H9 (cell line): ENCODE measurements around the gene ANKMY1. TPM values are rescaled to one million over a fixed set of nuclear protein-coding genes. Genes with fewer than 3 reads are reported as not detected.

ENCODE experiments used
- DNase-seq: peaks from one replicate; pipeline ENCODE4 v3.0.0-alpha.2; 2017
- H2AFZ ChIP-seq: one replicate; pipeline ENCODE4 v1.6.1; 2013; ENCODE audit warnings: mild to moderate bottlenecking, low read length, control low read depth, moderate library complexity
- H2AK5ac ChIP-seq: 2 replicates; pipeline ENCODE4 v1.6.1; 2013; ENCODE audit warnings: low read length, control low read depth, mixed read lengths; ENCODE audit not compliant: insufficient read length
- H2BK120ac ChIP-seq: one replicate; pipeline ENCODE4 v1.6.1; 2013; ENCODE audit warnings: low read depth, mild to moderate bottlenecking, low read length, control low read depth, inconsistent platforms; ENCODE audit not compliant: poor library complexity, severe bottlenecking
- H2BK12ac ChIP-seq: 2 replicates; pipeline ENCODE4 v1.6.1; 2013; ENCODE audit warnings: low read length, control low read depth, mixed read lengths, low read depth; ENCODE audit not compliant: insufficient read length
- H2BK15ac ChIP-seq: 2 replicates; pipeline ENCODE4 v1.6.1; 2013; ENCODE audit warnings: low read depth, low read length, control low read depth
- H2BK20ac ChIP-seq: one replicate; pipeline ENCODE4 v1.6.1; 2013; ENCODE audit warnings: low read depth, mild to moderate bottlenecking, low read length, control low read depth, inconsistent platforms; ENCODE audit not compliant: poor library complexity, severe bottlenecking
- H2BK5ac ChIP-seq: 2 replicates; pipeline ENCODE4 v1.6.1; 2013; ENCODE audit warnings: low read length, control low read depth, mixed read lengths; ENCODE audit not compliant: insufficient read length
- H3K14ac ChIP-seq: 2 replicates; pipeline ENCODE4 v1.6.1; 2013; ENCODE audit warnings: low read length, control low read depth; ENCODE audit not compliant: insufficient read depth
- H3K18ac ChIP-seq: 2 replicates; pipeline ENCODE4 v1.6.1; 2013; ENCODE audit warnings: low read depth, mild to moderate bottlenecking, mixed read lengths, low read length, control low read depth; ENCODE audit not compliant: insufficient read length
- H3K23ac ChIP-seq: 2 replicates; pipeline ENCODE4 v1.6.1; 2013; ENCODE audit warnings: low read length, control low read depth, mixed read lengths, low read depth; ENCODE audit not compliant: insufficient read length
- H3K23me2 ChIP-seq: 2 replicates; pipeline ENCODE4 v1.6.1; 2013; ENCODE audit warnings: low read depth, mild to moderate bottlenecking, mixed read lengths, low read length, control low read depth; ENCODE audit not compliant: insufficient read length, poor library complexity, severe bottlenecking
- H3K27ac ChIP-seq: 2 replicates; pipeline ENCODE4 v1.5.1; 2013; ENCODE audit warnings: low read length, control low read depth, mixed read lengths, low read depth; ENCODE audit not compliant: insufficient read length
- H3K27me3 ChIP-seq: 2 replicates; pipeline ENCODE4 v1.6.1; 2013; ENCODE audit warnings: low read length, control low read depth, inconsistent platforms; ENCODE audit not compliant: insufficient read depth
- H3K4ac ChIP-seq: 2 replicates; pipeline ENCODE4 v1.6.1; 2013; ENCODE audit warnings: low read depth, mild to moderate bottlenecking, control low read depth, inconsistent platforms, low read length, moderate library complexity
- H3K4me1 ChIP-seq: 2 replicates; pipeline ENCODE4 v1.6.1; 2013; ENCODE audit warnings: low read length, control low read depth, inconsistent platforms; ENCODE audit not compliant: insufficient read depth
- H3K4me2 ChIP-seq: 2 replicates; pipeline ENCODE4 v1.6.1; 2013; ENCODE audit warnings: low read length, control low read depth, mixed read lengths; ENCODE audit not compliant: insufficient read length, insufficient read depth
- H3K56ac ChIP-seq: 2 replicates; pipeline ENCODE4 v1.6.1; 2013; ENCODE audit warnings: low read depth, mild to moderate bottlenecking, mixed read lengths, low read length, control low read depth; ENCODE audit not compliant: insufficient read length
- H3K79me1 ChIP-seq: 2 replicates; pipeline ENCODE4 v1.6.1; 2013; ENCODE audit warnings: low read depth, mild to moderate bottlenecking, moderate library complexity, low read length, control low read depth, inconsistent platforms; ENCODE audit not compliant: insufficient read depth, poor library complexity, severe bottlenecking
- H3K79me2 ChIP-seq: 2 replicates; pipeline ENCODE4 v1.6.1; 2013; ENCODE audit warnings: low read length, control low read depth, inconsistent platforms; ENCODE audit not compliant: insufficient read depth
- H3K9ac ChIP-seq: 2 replicates; pipeline ENCODE4 v1.6.1; 2013; ENCODE audit warnings: low read length, control low read depth, mixed read lengths; ENCODE audit not compliant: insufficient read length; ENCODE audit errors: extremely low read depth
- H3K9me3 ChIP-seq: one replicate; pipeline ENCODE4 v1.6.1; 2013; ENCODE audit warnings: low read depth, low read length, inconsistent platforms; ENCODE audit not compliant: control insufficient read depth
- H3T11ph ChIP-seq: one replicate; pipeline ENCODE4 v1.6.1; 2013; ENCODE audit warnings: mild to moderate bottlenecking, low read length, control low read depth, inconsistent platforms
- H4K20me1 ChIP-seq: one replicate; pipeline ENCODE4 v1.6.1; 2013; ENCODE audit not compliant: control insufficient read depth, insufficient read length, insufficient read depth
- H4K5ac ChIP-seq: 2 replicates; pipeline ENCODE4 v1.6.1; 2013; ENCODE audit warnings: low read depth, mild to moderate bottlenecking, mixed read lengths, low read length, control low read depth; ENCODE audit not compliant: insufficient read length
- H4K8ac ChIP-seq: replicated peaks from 2 replicates; pipeline ENCODE4 v1.6.1; 2013; ENCODE audit warnings: low read length, control low read depth, mixed read lengths, low read depth; ENCODE audit not compliant: insufficient read length
- H4K91ac ChIP-seq: 2 replicates; pipeline ENCODE4 v1.6.1; 2013; ENCODE audit warnings: low read depth, mild to moderate bottlenecking, moderate library complexity, mixed read lengths, low read length, control low read depth; ENCODE audit not compliant: insufficient read length
- H3K27ac Mint-ChIP-seq, 3 experiments: 2 replicates in 2 of 3; 3 replicates in 1 of 3; pipeline ENCODE4 v1.8.0; 2020 to 2021; ENCODE audit warnings: mixed read lengths in 3 of 3, mild to moderate bottlenecking in 1 of 3, moderate library complexity in 1 of 3
- H3K27me3 Mint-ChIP-seq: 2 replicates; pipeline ENCODE4 v1.8.0; 2021; ENCODE audit warnings: low read depth, mild to moderate bottlenecking, moderate library complexity, mixed read lengths
- H3K36me3 Mint-ChIP-seq, 3 experiments: 2 replicates in 2 of 3; 3 replicates in 1 of 3; pipeline ENCODE4 v1.8.0; 2020 to 2021; ENCODE audit warnings: low read depth in 3 of 3, mixed read lengths in 3 of 3; ENCODE audit not compliant: insufficient read depth in 1 of 3
- H3K4me1 Mint-ChIP-seq, 2 experiments: 2 replicates each; pipeline ENCODE4 v1.8.0; 2020; ENCODE audit warnings: mixed read lengths in 2 of 2
- H3K4me3 Mint-ChIP-seq, 2 experiments: 2 replicates in 1 of 2; 3 replicates in 1 of 2; pipeline ENCODE4 v1.8.0; 2020 to 2021; ENCODE audit warnings: mild to moderate bottlenecking in 2 of 2, mixed read lengths in 2 of 2, moderate library complexity in 1 of 2
- H3K9me3 Mint-ChIP-seq, 2 experiments: 2 replicates in 1 of 2; 3 replicates in 1 of 2; pipeline ENCODE4 v1.8.0; 2020; ENCODE audit warnings: mild to moderate bottlenecking in 2 of 2, mixed read lengths in 2 of 2, moderate library complexity in 1 of 2
- WGBS: extraction: QIAGEN DNeasy Blood & Tissue Kit; methylation state at CpG from one replicate; pipeline ENCODE4 v1.1.7; 2013; ENCODE audit warnings: missing lambda C conversion rate, low lambda C conversion rate, mixed read lengths; ENCODE audit not compliant: insufficient read length; ENCODE audit errors: extremely low coverage; 5-methylcytosine and 5-hydroxymethylcytosine counted together
- total RNA-seq: library from RNA; stranded (reverse); gene quantifications from 2 replicates; pipeline ENCODE4 v1.2.1, GENCODE V29; 2021
- TF ChIP-seq, protein P1 (sequence below): fragments of 200-600 bp; sonication (generic); conservative IDR thresholded peaks from 3 replicates; pipeline ENCODE4 v1.8.0; 2021; ENCODE audit warnings: antibody characterized with exemption, mild to moderate bottlenecking

ANKMY1 gene
- total RNA-seq, 1 experiment from 2014 or later = 13.7 TPM

DNA sequence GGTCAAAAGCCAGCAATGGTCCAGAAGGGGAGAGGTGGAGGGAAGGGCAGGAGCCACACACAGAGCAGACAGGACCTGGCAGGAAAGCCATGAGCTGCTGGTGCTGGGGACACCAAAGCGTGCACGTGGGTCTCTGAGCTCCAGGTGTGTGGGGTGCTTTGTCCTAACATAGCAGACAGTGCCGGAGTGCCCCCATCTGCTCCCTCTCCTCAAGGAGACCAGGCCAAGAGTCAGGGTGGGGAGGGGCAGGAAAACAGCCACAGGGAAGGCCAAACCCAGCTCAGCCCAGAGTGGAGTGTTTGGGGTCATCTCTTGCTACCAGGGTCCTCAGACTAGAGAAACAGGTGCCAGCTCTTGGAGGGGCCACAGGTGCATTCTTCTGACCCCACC, 126.5 kb downstream of the ANKMY1 start:
- H3K4ac ChIP-seq = no peak overlapping the region
- no peak overlapping the region for H4K5ac ChIP-seq
- H3K79me2 ChIP-seq = no peaks in the 10 kb centered on the region
- no peak overlapping the region for H2BK5ac ChIP-seq
- Mint-ChIP-seq H3K4me3 (no peak overlapping the region; a peak in 1 of 5 replicates), H3K9me3 (peaks cover 3 to 7% of the 10 kb centered on the region in 2 experiments; a peak in 3 of 5 replicates), H3K27me3 (peaks cover 45% of the 10 kb centered on the region), H3K36me3 (no peaks in the 10 kb centered on the region; a peak in 2 of 7 replicates), H3K27ac (no peak overlapping the region), H3K4me1 (peaks cover 12 to 15% of the 10 kb centered on the region in 2 experiments)
- no peak overlapping the region for H2BK20ac ChIP-seq
- no peak overlapping the region for H2BK15ac ChIP-seq
- H3K14ac ChIP-seq = no peak overlapping the region
- H3T11ph ChIP-seq = no peak overlapping the region
- H4K91ac ChIP-seq = no peak overlapping the region
- H3K4me2 ChIP-seq = no peak overlapping the region
- H4K20me1 ChIP-seq = no peaks in the 10 kb centered on the region
- no peak overlapping the region for H3K23ac ChIP-seq
- no peak overlapping the region for H2AK5ac ChIP-seq
- no peak overlapping the region for H3K27ac ChIP-seq
- peaks cover 5% of the 10 kb centered on the region for H3K23me2 ChIP-seq
- no peak overlapping the region for H2AFZ ChIP-seq
- H3K18ac ChIP-seq = no peak overlapping the region
- TF ChIP-seq, protein P1, sequence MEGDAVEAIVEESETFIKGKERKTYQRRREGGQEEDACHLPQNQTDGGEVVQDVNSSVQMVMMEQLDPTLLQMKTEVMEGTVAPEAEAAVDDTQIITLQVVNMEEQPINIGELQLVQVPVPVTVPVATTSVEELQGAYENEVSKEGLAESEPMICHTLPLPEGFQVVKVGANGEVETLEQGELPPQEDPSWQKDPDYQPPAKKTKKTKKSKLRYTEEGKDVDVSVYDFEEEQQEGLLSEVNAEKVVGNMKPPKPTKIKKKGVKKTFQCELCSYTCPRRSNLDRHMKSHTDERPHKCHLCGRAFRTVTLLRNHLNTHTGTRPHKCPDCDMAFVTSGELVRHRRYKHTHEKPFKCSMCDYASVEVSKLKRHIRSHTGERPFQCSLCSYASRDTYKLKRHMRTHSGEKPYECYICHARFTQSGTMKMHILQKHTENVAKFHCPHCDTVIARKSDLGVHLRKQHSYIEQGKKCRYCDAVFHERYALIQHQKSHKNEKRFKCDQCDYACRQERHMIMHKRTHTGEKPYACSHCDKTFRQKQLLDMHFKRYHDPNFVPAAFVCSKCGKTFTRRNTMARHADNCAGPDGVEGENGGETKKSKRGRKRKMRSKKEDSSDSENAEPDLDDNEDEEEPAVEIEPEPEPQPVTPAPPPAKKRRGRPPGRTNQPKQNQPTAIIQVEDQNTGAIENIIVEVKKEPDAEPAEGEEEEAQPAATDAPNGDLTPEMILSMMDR = no peak
- peak; percentile 22 for DNase-seq
- no peaks in the 10 kb centered on the region; the same call in 1 of the 2 replicates for H3K27me3 ChIP-seq
- H2BK120ac ChIP-seq = no peak overlapping the region
- WGBS = no CpG with 5 or more reads among the region's 3 CpGs
- H2BK12ac ChIP-seq = no peak overlapping the region
- H3K9ac ChIP-seq = no peak overlapping the region
- H3K4me1 ChIP-seq = no peaks in the 10 kb centered on the region
- no peaks in the 10 kb centered on the region for H3K9me3 ChIP-seq
- no peak overlapping the region for H4K8ac ChIP-seq
- H3K79me1 ChIP-seq = no peaks in the 10 kb centered on the region
- H3K56ac ChIP-seq = no peak overlapping the region
